ENCODE measurements around the gene SPNS3. TPM values are rescaled to one million over a fixed set of nuclear protein-coding genes. Genes with fewer than 3 reads are reported as not detected.

Gene SPNS3
- total RNA-seq, 3 donors from 2014 or later, result 4.1 to 8.8 (median 6.1) TPM

DNA sequence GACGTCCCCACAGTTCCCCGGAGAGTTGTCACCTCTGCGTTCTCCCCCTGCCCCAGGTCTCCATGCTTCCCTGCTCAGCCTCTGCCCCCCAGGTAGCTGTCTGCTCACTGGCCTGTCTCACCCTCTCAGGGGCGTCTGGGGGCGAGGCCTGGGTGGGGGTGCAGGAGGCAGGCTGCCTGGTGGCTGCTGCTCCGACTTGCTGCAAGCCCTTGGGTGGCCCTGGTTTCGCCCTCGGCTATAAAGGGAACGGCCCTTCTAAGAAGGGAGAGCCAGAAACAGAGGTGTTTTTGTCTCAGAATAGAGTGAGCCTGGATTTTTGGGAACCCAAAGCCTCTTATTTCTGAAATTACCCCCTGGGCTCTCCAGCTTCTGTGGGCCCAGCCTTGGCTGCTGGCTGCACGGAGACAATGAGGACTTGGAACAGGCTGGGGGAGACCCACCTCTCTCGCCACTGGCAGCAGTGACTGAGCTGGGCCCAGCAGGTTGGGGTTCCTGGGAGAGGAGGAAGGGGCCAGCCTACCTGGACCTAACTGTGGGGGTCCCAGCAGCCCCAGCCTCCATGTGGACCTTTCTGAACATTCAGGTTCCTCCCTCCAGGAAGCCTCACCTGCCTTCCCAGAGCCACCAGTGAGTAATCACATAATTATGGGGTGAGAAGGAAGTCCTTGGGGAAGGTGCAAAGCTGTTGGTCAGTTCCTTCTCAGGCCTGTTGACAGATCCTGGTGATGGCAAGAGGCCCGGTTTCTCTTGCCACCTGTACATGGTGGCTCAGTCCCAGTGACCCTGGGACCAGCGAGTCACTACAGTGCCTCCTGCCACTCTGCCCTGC is 49.5 kb downstream of the SPNS3 start:
- no peak for ATAC-seq
- no peak overlapping the region for H3K4me3 Mint-ChIP-seq
- peaks cover 58% of the 10 kb centered on the region for H3K4me1 Mint-ChIP-seq (ENCODE audit: low read depth)
- H3K9me3 Mint-ChIP-seq, result no peaks in the 10 kb centered on the region
- no peaks in the 10 kb centered on the region for H3K36me3 Mint-ChIP-seq (ENCODE audit: insufficient read depth)
- DNase-seq, result no peak
- no peaks in the 10 kb centered on the region for H3K27me3 Mint-ChIP-seq (ENCODE audit: low read depth)

DNA sequence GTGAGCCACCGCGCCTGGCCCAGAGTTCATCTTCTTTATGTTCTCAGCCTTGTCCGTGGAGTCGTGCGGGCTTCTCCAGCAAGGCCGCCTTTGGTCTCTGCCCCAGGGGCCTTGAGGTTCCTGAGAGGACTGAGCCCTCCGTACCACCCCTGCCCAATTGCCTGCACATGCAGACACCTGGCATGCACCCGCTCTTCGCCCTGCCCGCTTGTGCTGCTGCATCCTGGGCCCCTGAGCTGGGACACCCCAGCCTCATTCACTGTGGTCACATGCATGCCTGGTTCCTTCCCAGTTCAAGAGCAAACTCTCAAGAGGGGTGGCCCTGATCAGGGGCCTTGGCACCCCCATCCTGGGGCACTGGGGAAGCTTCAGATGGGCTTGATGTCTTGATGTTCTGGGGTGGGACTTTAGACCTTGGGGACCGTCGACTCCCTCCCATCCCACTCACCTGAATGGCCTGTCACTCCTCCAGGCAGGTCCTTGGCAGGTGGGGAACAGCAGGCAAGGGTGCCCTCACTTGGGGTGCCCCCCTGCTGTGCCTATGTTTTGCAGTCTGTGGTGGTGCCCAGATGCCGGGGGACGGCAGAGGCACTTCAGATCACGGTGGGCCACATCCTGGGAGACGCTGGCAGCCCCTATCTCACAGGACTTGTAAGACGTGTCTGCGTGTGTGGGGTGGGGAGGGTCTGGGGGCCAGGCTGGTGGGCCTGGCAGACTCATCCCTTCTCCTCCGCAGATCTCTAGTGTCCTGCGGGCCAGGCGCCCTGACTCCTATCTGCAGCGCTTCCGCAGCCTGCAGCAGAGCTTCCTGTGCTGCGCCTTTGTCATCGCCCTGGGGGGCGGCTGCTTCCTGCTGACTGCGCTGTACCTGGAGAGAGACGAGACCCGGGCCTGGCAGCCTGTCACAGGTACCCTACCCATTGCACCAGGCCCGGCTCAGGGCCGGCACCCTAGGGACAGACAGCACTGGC is 52.2 kb downstream of the SPNS3 start:
- ATAC-seq (peak; percentile 96 to 97), DNase-seq (peak; percentile 55)
- Mint-ChIP-seq H3K9me3 (no peaks in the 10 kb centered on the region), H3K36me3 (ENCODE audit: insufficient read depth) (no peaks in the 10 kb centered on the region), H3K4me3 (peak overlapping the region; percentile 87), H3K27me3 (ENCODE audit: low read depth) (no peaks in the 10 kb centered on the region), H3K4me1 (ENCODE audit: low read depth) (peaks cover 50% of the 10 kb centered on the region)

DNA sequence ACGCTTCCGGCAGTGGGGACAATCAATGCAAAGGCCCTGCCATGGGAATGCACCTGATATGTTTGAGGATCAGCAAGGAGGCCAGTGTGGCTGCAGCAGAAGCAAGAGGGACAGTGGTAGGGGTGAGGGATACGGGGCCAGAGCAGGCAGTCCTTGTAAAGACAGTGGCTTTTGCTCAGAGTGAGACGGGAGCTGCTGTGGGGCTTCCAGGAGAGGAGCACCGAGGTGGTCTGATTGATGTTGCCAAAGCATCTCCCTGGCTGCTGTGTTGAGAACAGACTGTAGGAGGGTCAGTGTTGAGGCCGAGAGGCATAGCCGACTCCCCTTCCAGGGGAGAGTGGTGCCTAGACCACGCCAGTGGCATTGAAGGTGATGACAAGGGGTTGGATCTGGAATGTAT is 53.6 kb downstream of the SPNS3 start:
- H3K4me1 Mint-ChIP-seq (ENCODE audit: low read depth), result peaks cover 38% of the 10 kb centered on the region
- DNase-seq (no peak), ATAC-seq (no peak)
- H3K9me3 Mint-ChIP-seq, result no peaks in the 10 kb centered on the region
- H3K27me3 Mint-ChIP-seq (ENCODE audit: low read depth), result no peaks in the 10 kb centered on the region
- H3K4me3 Mint-ChIP-seq, result peak overlapping the region; percentile 52
- no peaks in the 10 kb centered on the region for H3K36me3 Mint-ChIP-seq (ENCODE audit: insufficient read depth)

DNA sequence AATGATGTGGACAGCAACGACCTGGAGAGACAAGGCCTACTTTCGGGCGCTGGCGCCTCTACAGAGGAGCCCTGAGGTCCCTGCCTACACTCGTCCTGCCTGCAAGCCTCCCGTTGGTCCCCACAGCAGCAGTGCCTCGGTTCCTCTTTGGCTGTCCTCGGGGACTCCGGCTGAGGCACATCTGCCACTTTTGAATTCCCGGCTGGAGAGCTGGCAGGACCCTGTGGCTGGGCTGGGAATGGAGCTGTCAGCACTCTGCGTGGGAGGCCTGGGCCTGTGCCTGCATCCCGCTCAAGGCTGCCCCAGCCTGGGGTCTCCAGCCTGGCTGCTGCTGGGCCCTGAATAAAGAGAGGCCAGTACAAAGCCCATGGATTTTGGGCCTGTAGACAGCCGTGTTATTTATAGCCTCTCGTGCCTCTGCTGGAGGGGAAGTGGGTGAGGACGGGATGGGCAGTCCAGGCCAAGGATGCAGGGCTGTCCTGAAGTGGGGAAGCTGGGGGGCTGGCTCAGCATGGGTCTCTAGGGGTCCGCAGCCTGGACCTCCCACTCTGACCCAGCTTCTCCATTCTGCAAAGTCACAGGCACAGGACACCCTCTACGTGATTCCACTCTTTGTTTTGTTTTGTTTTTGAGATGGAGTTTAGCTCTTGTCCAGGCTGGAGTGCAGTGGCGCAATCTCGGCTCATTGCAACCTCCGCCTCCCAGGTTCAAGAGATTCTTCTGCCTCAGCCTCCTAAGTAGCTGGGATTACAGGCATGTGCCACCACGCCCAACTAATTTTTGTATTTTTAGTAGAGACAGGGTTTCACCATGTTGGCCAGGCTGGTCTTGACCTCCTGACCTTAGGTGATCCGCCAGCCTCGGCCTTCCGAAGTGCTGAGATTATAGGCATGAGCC is 54.3 kb downstream of the SPNS3 start:
- DNase-seq (no peak), ATAC-seq (no peak)
- no peaks in the 10 kb centered on the region for H3K27me3 Mint-ChIP-seq (ENCODE audit: low read depth)
- H3K36me3 Mint-ChIP-seq (ENCODE audit: insufficient read depth), result no peaks in the 10 kb centered on the region
- H3K4me1 Mint-ChIP-seq (ENCODE audit: low read depth), result peaks cover 33% of the 10 kb centered on the region
- no peaks in the 10 kb centered on the region for H3K9me3 Mint-ChIP-seq
- no peak overlapping the region for H3K4me3 Mint-ChIP-seq

DNA sequence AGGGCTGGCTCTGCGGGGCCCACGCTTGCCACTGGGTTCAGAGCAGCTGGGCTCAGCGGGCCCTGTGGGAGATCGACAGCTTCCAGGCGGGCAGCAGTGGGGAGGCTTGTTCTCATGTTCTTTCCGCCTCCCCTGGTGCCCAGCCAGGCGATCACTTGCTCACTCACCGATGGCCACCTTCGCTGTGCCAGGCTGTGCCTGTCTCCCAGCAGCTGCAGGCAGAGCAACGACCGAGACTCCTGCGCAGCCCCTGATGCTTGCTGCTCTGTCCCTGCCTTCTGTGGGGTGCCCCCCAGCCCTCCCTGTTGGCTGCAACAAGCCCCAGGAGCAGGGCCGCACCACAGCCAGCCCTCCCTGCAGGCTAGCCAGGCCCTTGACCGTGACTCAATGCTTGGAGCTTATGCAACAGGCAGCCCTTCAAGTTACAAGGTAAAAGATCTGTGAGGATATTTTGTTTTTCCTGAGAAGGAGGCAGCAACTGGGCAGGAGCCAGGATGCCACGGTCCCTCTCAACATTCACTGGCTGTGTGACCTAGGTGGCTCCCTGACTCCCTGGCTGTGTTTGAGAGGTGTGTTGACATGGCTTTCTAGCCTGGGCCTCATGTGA is 55.4 kb downstream of the SPNS3 start:
- peaks cover 28% of the 10 kb centered on the region for H3K4me1 Mint-ChIP-seq (ENCODE audit: low read depth)
- ATAC-seq (no peak), DNase-seq (no peak)
- H3K36me3 Mint-ChIP-seq (ENCODE audit: insufficient read depth), result no peaks in the 10 kb centered on the region
- no peak overlapping the region for H3K4me3 Mint-ChIP-seq
- H3K9me3 Mint-ChIP-seq, result no peaks in the 10 kb centered on the region
- H3K27me3 Mint-ChIP-seq (ENCODE audit: low read depth), result no peaks in the 10 kb centered on the region

DNA sequence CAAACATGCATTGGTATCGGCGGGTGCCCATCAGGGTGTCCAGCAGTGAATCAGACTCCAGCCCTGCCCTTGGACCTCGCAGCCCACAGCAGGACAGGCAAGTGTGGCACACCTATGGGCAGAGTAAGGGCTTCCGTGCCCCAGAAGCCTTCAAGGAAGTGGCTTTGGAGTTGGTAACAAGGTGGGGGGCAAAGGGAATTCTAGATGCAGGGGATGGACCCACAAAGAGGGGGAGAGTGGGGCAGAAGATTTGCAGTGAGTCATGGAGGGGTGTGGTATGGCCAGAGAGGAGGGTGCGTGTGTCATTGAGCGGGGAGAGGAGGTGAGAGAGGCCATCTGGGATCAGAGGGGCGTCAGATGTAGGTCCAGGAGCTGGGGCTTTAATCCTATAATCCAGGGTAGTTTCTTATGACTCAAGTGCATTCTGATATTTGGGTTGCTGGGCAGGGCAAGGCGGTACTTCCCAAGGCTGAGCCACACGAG is 56.4 kb downstream of the SPNS3 start:
- Mint-ChIP-seq H3K9me3 (no peaks in the 10 kb centered on the region), H3K4me3 (no peak overlapping the region), H3K27me3 (ENCODE audit: low read depth) (no peaks in the 10 kb centered on the region), H3K36me3 (ENCODE audit: insufficient read depth) (no peaks in the 10 kb centered on the region), H3K4me1 (ENCODE audit: low read depth) (peaks cover 23% of the 10 kb centered on the region)
- DNase-seq, result no peak
- ATAC-seq, result no peak

DNA sequence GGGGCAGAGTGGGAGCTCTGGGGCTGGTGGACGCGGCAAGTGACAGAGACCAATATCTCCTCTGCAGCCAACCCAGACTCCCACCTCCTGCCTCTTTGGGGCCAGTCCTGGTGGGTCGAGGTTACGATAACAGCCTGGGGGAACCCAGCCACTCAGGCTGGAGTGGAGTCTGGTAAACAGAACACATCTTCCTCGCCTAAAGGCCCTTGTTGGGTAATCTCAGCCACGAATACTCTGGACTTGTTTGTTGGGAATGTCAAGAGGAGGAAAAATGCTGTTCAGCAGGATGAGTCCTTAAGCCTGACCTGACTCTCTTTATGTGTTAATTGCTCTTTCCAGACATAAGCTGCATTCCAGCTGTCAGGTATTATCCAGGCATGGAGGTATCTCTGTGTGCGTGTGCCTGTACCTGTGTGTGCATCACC is 56.9 kb downstream of the SPNS3 start:
- no peaks in the 10 kb centered on the region for H3K9me3 Mint-ChIP-seq
- H3K36me3 Mint-ChIP-seq (ENCODE audit: insufficient read depth), result no peaks in the 10 kb centered on the region
- no peak for ATAC-seq
- no peaks in the 10 kb centered on the region for H3K27me3 Mint-ChIP-seq (ENCODE audit: low read depth)
- DNase-seq, result no peak
- H3K4me3 Mint-ChIP-seq, result no peak overlapping the region
- H3K4me1 Mint-ChIP-seq (ENCODE audit: low read depth), result peaks cover 19% of the 10 kb centered on the region

DNA sequence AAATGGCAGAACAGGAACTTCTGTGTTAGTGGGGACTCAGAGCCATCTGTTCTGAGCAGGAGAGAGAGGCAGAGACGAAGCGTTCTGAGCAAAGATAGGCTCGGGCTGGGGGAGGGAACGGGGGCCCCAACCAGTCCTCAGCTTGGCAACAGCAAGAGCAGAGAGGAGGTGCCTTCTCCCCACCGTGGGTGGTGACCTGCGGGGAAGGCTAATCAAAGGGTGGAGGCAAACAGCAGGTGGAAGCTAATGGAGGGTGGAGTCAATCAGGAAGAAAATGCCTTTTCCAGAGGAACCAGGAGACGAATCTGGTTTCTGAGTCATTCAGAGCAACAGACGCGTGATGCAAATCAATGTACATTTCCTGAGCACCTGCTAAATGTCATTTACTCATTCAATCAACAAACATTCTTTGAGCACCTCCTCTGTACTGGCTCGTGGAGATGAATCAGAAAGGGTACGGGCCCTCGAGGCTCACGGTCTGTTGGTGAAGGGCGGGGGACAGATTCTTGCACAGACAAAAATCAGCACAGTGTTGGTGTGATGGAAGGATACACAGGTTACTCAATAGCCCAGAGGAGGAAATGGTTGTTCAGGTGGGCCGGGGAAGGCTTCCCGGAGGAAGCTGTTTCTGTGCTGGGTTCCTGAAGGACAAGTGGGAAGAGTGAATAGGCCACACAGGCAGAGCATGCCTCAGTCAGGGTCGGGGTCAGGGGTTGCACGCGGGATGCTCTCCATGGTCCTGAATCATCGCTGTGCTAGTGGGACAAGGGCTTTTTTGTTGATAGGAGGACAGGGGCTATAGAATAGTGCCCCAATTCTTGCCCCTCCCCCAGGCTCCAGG is 59.2 kb downstream of the SPNS3 start:
- no peak for ATAC-seq
- H3K9me3 Mint-ChIP-seq, result no peaks in the 10 kb centered on the region
- DNase-seq, result no peak
- no peaks in the 10 kb centered on the region for H3K36me3 Mint-ChIP-seq (ENCODE audit: insufficient read depth)
- no peaks in the 10 kb centered on the region for H3K27me3 Mint-ChIP-seq (ENCODE audit: low read depth)
- H3K4me1 Mint-ChIP-seq (ENCODE audit: low read depth), result peaks cover 2% of the 10 kb centered on the region
- no peak overlapping the region for H3K4me3 Mint-ChIP-seq

DNA sequence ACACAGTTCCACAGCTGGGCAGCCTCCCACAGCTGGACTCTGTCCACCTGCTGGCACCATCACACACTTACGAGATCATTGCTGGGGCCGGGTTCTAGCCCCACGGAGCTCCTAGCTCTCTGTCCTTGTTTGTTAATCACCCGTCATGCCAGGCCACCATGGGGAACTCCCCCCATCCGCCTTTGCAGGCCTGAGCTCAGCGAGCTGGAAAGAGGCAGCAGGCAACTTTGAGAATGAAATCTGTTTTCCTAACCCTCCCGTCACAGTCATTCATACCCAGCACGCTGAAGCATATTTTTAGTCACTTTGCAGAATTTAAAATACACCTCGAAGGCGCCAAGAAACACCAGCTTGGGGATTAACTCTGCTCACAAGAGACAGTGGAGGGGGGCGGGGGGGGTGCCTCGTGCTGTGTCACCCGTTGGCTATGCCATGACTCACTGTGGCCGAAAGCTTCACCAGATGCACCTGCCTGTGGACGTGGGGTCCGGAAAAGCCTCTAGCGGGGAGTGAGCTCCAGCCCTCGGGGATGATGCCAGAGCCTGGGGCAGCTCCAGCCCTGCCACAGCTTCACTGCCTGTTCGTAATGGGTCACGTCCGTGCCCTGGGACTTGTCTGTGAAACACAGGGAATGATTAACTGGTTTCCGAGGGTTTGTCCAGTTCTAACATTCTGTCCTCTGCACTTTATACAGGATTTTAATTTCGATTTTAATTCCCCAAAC is 63.5 kb downstream of the SPNS3 start:
- Mint-ChIP-seq H3K9me3 (no peaks in the 10 kb centered on the region), H3K27me3 (ENCODE audit: low read depth) (peaks cover 23% of the 10 kb centered on the region), H3K36me3 (ENCODE audit: insufficient read depth) (no peaks in the 10 kb centered on the region), H3K4me3 (no peak overlapping the region), H3K4me1 (ENCODE audit: low read depth) (peaks cover 18% of the 10 kb centered on the region)
- no peak for ATAC-seq
- DNase-seq, result no peak

DNA sequence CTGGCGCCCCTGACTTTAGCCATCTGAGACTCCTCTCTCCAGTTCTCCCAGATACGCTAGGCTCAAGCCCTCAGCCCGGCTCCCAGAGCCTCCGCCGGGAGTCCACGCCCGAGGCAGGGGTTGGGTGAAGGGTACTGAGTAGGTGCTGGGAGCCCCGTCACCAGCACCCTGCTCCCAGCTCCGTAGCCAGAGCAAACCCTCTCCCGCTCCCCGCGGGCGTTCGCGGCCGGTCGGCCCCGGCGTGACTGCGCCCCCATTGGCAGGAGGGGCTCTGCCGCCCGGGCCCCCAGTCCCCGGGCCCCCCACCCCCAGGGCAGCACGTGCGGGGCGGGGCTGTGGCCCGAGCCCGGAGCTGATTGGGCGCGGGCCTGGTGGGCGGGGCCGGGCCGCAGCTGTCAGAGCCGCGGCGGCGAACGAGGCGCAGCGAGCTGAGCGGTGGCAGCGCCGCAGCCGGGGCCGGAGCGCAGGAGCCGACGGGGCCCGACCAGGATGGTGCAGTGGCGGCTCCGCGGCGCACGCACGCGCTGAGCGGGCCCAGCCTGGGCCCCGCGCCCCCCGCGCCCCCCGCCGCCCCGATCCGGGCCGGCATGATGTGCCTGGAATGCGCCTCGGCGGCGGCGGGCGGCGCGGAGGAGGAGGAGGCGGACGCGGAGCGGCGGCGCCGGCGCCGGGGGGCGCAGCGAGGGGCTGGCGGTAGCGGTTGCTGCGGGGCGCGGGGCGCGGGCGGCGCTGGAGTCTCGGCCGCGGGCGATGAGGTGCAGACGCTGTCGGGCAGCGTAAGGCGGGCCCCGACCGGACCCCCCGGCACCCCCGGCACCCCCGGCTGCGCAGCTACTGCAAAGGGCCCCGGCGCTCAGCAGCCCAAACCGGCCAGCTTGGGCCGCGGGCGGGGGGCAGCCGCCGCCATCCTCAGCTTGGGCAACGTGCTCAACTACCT is 65.0 kb downstream of the SPNS3 start, which contains the start of gene SPNS2:
Gene SPNS2 (plus strand): TSS at position 421 of the 937 bp plus-strand sequence. CDS start 167 bp downstream, at position 588.
- Mint-ChIP-seq H3K27me3 (ENCODE audit: low read depth) (peaks cover 32% of the 10 kb centered on the region), H3K4me3 (peak within 1 kb of the TSS; percentile 77), H3K4me1 (ENCODE audit: low read depth) (peaks cover 18% of the 10 kb centered on the region), H3K36me3 (ENCODE audit: insufficient read depth) (no peaks in the 10 kb centered on the region), H3K9me3 (no peaks in the 10 kb centered on the region)
- DNase-seq (peak; percentile 56), ATAC-seq (peak; percentile 92 to 94)

DNA sequence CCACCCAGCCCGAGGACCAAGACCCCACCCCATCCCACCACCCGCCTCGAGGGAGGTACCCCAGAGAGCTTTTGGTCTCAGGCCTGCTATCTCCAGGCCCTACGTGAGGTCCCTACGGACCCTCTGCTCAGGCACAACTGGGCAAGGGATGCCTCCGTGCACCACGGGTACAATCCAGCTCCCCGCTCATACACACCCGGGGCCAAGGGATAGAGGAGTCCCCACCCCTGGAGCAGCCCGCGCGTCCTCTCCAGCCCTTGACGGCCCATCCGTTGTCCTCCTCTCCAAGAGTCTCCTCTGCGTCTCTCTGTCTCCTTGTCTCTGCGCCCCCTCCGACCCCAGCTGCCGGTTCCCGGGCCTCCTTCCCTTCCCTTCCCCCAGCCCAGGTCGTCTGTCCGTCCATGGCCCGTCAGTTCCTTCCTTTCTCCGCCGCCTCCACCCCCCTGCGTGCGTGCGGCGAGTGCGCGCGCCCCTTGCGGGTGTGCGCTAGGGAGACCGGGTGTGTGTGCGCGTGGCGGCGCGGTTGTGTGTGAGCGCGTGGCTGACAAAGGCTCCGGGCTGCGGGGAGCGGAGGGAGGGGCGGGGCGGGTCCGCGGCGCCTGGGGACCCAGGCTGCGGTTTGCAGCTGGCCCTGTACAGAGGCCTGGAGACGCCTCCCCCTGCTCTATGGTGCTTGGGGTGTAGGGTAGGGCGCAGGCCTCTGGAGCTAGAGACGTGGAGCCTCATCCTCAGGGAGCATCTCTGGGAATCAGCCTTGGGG is 65.9 kb downstream of the SPNS3 start:
- H3K36me3 Mint-ChIP-seq (ENCODE audit: insufficient read depth), result no peaks in the 10 kb centered on the region
- H3K4me3 Mint-ChIP-seq, result peak overlapping the region; percentile 77
- no peak for DNase-seq
- no peaks in the 10 kb centered on the region for H3K9me3 Mint-ChIP-seq
- ATAC-seq, result peak; percentile 23 to 28
- H3K27me3 Mint-ChIP-seq (ENCODE audit: low read depth), result peaks cover 34% of the 10 kb centered on the region
- H3K4me1 Mint-ChIP-seq (ENCODE audit: low read depth), result peaks cover 25% of the 10 kb centered on the region
